ENCODE results near the gene DGKA. TPM values are rescaled to one million over a fixed set of nuclear protein-coding genes. Genes with fewer than 3 reads are reported as not detected.
A peak's percentile ranks its signal among the peaks of the same experiment; 100 is the strongest.
"Not testable (repeated sequence)": the region's sequence is repeated elsewhere in the genome, so short reads cannot be mapped to it uniquely, and the experiment has no call there.

The DGKA gene
- total RNA-seq, 2 experiments from 2014 or later, result 783 to 790 TPM

DNA sequence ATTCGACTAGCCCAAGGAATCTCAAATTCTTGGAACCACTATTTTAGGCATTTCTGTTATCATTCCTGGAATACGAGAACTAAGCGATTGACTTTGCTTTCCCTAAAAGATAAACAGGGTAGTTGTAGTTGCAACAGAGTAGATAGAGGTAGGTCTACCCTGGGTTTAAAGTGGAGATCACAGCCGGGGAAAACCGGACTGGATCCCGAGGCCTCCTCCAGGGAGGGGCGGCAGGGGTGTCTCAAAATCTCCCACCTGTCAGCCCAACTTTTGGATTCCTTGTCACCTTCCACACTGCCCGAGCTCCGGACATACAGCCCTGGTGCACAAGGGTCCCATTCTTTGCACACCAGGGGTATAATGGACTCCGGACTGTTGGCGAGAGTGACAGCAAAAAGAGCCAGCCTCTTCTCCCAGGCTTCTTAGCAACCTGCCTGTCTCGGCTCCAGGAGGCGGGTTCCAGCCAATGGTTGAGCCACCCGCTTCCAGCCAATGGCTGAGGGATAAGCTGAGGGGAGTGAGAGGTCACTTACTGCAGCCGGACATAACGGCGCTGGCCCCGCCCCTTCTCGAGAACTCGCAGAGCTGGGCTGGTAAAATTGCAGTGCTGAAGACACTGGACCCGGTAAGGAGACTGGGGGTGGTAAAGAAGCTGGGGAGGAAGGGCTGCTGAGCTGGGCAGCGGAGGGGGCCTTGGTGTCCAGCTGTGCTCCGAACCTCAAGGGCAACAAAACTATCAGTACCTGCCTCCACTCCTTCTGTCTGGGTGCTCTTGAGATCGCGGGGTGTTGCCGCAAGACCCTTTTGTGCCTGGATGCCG lies 66.0 kb downstream of the DGKA start, which contains the start of gene SUOX:
SUOX (plus strand) TSS at position 562 of the 820 bp plus-strand sequence. CDS start 4,946 bp downstream, outside the sequence.
- DNase-seq (peak; percentile 55), ATAC-seq (ENCODE audit: low read depth) (peak; percentile 87)
- H3K4me1 Mint-ChIP-seq, result peaks cover 21% of the 10 kb centered on the region
- H3K27me3 Mint-ChIP-seq, result peaks cover 2% of the 10 kb centered on the region
- H3K9me3 Mint-ChIP-seq, result no peaks in the 10 kb centered on the region
- POLR2A ChIA-PET, result interaction anchor here (0.6 to 3.1 kb wide), 9 partner anchors 11 to 259 kb away, joined by 3 to 18 read pairs (median 14); partner anchors contain the start of genes IKZF4, PA2G4, RAB5B and ZC3H10
- peak within 1 kb of the TSS; percentile 86 for H3K4me3 Mint-ChIP-seq
- H3K27ac Mint-ChIP-seq, result peak within 1 kb of the TSS; percentile 56
- peaks cover 13% of the 10 kb centered on the region for H3K36me3 Mint-ChIP-seq

- ATAC-seq (ENCODE audit: low read depth), result no peak
- no peaks in the 10 kb centered on the region for H3K9me3 Mint-ChIP-seq
- H3K36me3 Mint-ChIP-seq, result peaks cover 9% of the 10 kb centered on the region
Measured at GRCh38 chr12:55997535-55997859, 66.5 kb downstream of the DGKA start.

DNA sequence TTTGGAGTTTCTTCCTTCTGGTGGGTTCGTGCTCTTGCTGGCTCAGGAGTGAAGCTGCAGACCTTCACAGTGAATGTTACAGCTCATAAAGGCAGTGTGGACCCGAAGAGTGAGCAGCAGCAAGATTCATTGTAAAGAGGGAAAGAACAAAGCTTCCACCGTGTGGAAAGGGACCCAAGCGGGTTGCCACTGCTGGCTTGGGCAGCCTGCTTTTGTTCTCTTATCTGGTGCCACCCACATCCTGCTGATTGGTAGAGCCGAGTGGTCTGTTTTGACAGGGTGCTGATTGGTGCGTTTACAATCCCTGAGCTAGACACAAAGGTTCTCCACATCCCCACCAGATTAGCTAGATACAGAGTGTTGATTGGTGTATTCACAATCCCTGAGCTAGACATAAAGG lies 68.6 kb downstream of the DGKA start:
- H3K27me3 Mint-ChIP-seq; H3K9me3 Mint-ChIP-seq; ATAC-seq (ENCODE audit: low read depth); H3K36me3 Mint-ChIP-seq; DNase-seq: not testable (repeated sequence)
- POLR2A ChIA-PET, result interaction anchor here (1.0 to 2.5 kb wide), 2 partner anchors 21 to 25 kb away, joined by 3 to 9 read pairs; partner anchors contain the start of gene IKZF4
- Mint-ChIP-seq H3K4me1 (peaks cover 20% of the 10 kb centered on the region), H3K27ac (peak overlapping the region; percentile 10), H3K4me3 (peak overlapping the region; percentile 31)

More at GRCh38 chr12:55997535-55997859, 66.5 kb downstream of the DGKA start:
- DNase-seq, result no peak
- Mint-ChIP-seq H3K27ac (no peak overlapping the region), H3K4me1 (peaks cover 21% of the 10 kb centered on the region), H3K4me3 (peak overlapping the region; percentile 86), H3K27me3 (peaks cover 2% of the 10 kb centered on the region)
- POLR2A ChIA-PET, result interaction anchor here (2.1 to 3.1 kb wide), 5 partner anchors 10 to 107 kb away, joined by 14 to 18 read pairs (median 15); partner anchors contain the start of genes IKZF4, PA2G4 and RAB5B

DNA sequence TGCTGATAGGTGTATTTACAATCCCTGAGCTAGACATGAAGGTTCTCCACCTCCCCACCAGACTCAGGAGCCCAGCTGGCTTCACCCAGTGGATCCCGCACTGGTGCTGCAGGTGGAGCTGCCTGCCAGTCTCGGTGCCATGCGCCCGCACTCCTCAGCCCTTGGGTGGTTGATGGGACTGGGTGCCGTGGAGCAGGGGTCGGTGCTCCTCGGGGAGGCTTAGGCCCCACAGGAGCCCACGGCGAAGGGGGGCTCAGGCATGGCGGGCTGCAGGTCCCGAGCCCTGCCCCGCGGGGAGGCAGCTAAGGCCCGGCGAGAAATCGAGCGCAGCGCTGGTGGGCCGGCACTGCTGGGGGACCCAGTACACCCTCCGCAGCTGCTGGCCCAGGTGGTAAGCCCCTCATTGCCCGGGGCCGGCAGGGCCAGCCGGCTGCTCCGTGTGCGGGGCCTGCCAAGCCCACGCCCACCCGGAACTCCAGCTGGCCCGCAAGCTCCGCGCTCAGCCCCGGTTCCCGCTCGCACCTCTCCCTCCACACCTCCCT lies 69.1 kb downstream of the DGKA start:
- DNase-seq; ATAC-seq (ENCODE audit: low read depth); H3K4me3 Mint-ChIP-seq; H3K36me3 Mint-ChIP-seq; H3K9me3 Mint-ChIP-seq; H3K27me3 Mint-ChIP-seq; H3K27ac Mint-ChIP-seq: not testable (repeated sequence)
- H3K4me1 Mint-ChIP-seq, result peaks cover 21% of the 10 kb centered on the region
- POLR2A ChIA-PET, result interaction anchor here (0.7 to 2.5 kb wide), 3 partner anchors 21 to 73 kb away, joined by 3 to 9 read pairs (median 4); partner anchors contain the start of gene IKZF4

GRCh38 chr12:56001487-56002100 lies 70.6 kb downstream of the DGKA start:
- ATAC-seq (ENCODE audit: low read depth), result no peak
- peaks cover 23% of the 10 kb centered on the region for H3K4me1 Mint-ChIP-seq
- H3K27ac Mint-ChIP-seq, result no peak overlapping the region
- no peak for DNase-seq
- H3K27me3 Mint-ChIP-seq, result peaks cover 2% of the 10 kb centered on the region
- H3K36me3 Mint-ChIP-seq, result peaks cover 11% of the 10 kb centered on the region
- no peaks in the 10 kb centered on the region for H3K9me3 Mint-ChIP-seq
- POLR2A ChIA-PET, result interaction anchor here (0.6 to 0.7 kb wide), 2 partner anchors 15 to 264 kb away, joined by 3 read pairs; no protein-coding TSS in a partner anchor
- H3K4me3 Mint-ChIP-seq, result no peak overlapping the region

DNA sequence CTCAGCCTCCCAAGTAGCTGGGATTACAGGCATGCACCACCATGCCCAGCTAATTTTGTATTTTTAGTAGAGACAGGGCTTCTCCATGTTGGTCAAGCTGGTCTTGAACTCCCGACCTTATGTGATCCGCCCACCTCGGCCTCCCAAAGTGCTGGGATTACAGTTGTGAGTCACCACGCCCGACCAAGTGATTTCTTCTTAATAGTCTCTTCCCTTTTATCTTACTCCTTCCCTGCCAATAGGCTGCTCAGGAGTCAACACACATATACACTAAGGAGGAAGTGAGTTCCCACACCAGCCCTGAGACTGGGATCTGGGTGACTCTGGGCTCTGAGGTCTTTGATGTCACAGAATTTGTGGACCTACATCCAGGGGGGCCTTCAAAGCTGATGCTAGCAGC lies 72.4 kb downstream of the DGKA start:
- POLR2A ChIA-PET, result interaction anchor here (1.2 kb wide), 1 partner anchor 41 kb away, joined by 7 read pairs; no protein-coding TSS in a partner anchor
- ATAC-seq (ENCODE audit: low read depth), result not testable (repeated sequence)

More for the DNA sequence above, 72.4 kb downstream of the DGKA start:
- H3K27me3 Mint-ChIP-seq, H3K4me3 Mint-ChIP-seq, H3K27ac Mint-ChIP-seq, H3K9me3 Mint-ChIP-seq: not testable (repeated sequence)
- peak; percentile 16 for DNase-seq
- H3K36me3 Mint-ChIP-seq, result peaks cover 11% of the 10 kb centered on the region
- H3K4me1 Mint-ChIP-seq, result peaks cover 25% of the 10 kb centered on the region

Other genes with a start within 250 kb of the DGKA start
- 1 to 10 TPM; 4.1 to 4.2 TPM for gene ITGA7, start 223.3 kb upstream of the DGKA start, total RNA-seq
- gene BLOC1S1, start 215.1 kb upstream of the DGKA start, total RNA-seq, result 100 to 1,000 TPM; 116 to 135 TPM
- 10 to 100 TPM; 19.0 to 21.2 TPM for gene RDH5, start 210.8 kb upstream of the DGKA start, total RNA-seq
- 100 to 1,000 TPM; 150 to 165 TPM for gene CD63, start 202.2 kb upstream of the DGKA start, total RNA-seq
- 10 to 100 TPM; 10.2 to 11.5 TPM for gene GDF11, start 188.0 kb upstream of the DGKA start, total RNA-seq
- 10 to 100 TPM; 80.6 to 82.4 TPM for gene SARNP, start 113.4 kb upstream of the DGKA start, total RNA-seq
- gene ORMDL2, start 113.1 kb upstream of the DGKA start, total RNA-seq, result 10 to 100 TPM; 43.4 to 45.4 TPM
- gene DNAJC14, start 101.6 kb upstream of the DGKA start, total RNA-seq, result 10 to 100 TPM; 32.3 to 37.9 TPM
- gene MMP19, start 88.2 kb upstream of the DGKA start, total RNA-seq, result 1 to 10 TPM in 1 of 2 experiments, under 1 TPM in 1; 0.89 to 1.7 TPM
- 10 to 100 TPM; 48.3 to 48.7 TPM for gene PYM1, start 3.3 kb upstream of the DGKA start, total RNA-seq
- under 1 TPM in 1 of 2 experiments, not detected in 1; 0.42 TPM for gene PMEL, start 34.9 kb downstream of the DGKA start, total RNA-seq
- 100 to 1,000 TPM; 117 to 125 TPM for gene CDK2, start 35.7 kb downstream of the DGKA start, total RNA-seq
- 10 to 100 TPM; 69.7 to 72.4 TPM for gene RAB5B, start 42.9 kb downstream of the DGKA start, total RNA-seq
- 10 to 100 TPM in 1 of 2 experiments, 1 to 10 TPM in 1; 8.1 to 11.4 TPM for gene SUOX, start 66.1 kb downstream of the DGKA start, total RNA-seq
- gene IKZF4, start 89.9 kb downstream of the DGKA start, total RNA-seq, result 10 to 100 TPM; 14.9 to 18.2 TPM
- 10 to 100 TPM; 39.1 to 42.6 TPM for gene RPS26, start 110.8 kb downstream of the DGKA start, total RNA-seq
- 1 to 10 TPM; 7.1 to 8.1 TPM for gene ERBB3, start 149.0 kb downstream of the DGKA start, total RNA-seq
- 100 to 1,000 TPM; 226 to 227 TPM for gene PA2G4, start 173.4 kb downstream of the DGKA start, total RNA-seq
- gene RPL41, start 185.5 kb downstream of the DGKA start, total RNA-seq, result 1,000 to 10,000 TPM; 4,462 to 4,551 TPM
- gene ZC3H10, start 187.1 kb downstream of the DGKA start, total RNA-seq, result 10 to 100 TPM; 10.6 to 12.0 TPM
- gene ESYT1, start 197.1 kb downstream of the DGKA start, total RNA-seq, result 100 to 1,000 TPM; 251 TPM
- gene MYL6B, start 221.4 kb downstream of the DGKA start, total RNA-seq, result 10 to 100 TPM; 46.6 to 47.8 TPM
- 1,000 to 10,000 TPM; 1,083 to 1,169 TPM for gene MYL6, start 227.2 kb downstream of the DGKA start, total RNA-seq